A549 (cell line): ENCODE measurements around the gene FAR2. TPM values are rescaled to one million over a fixed set of nuclear protein-coding genes. Genes with fewer than 3 reads are reported as not detected.

Source experiments
- ATAC-seq, 2 experiments: fragments of 200-7000 bp in 1 of 2; fragments of >200 bp in 1 of 2; cut with Nextera tagmentation in 1 of 2; cut with Tn5 transposase in 1 of 2; 3 replicates each; pipeline versions ENCODE4 v1.8.0 to v1.9.1; 2018 to 2020; ENCODE audit warnings: mild to moderate bottlenecking in 1 of 2, moderate library complexity in 1 of 2
- CTCF ChIA-PET: fragments of 300-600 bp; sonication (Branson Sonifier 250); formaldehyde crosslinking; extraction: SDS; loops from one replicate; lab custom pipeline; 2021; ENCODE audit warnings: antibody characterized with exemption, inconsistent platforms; lab: Yijun Ruan, JAX
- POLR2A ChIA-PET: fragments of 350-600 bp; formaldehyde crosslinking; extraction: SDS; loops from one replicate; lab custom pipeline; 2021; ENCODE audit warnings: antibody characterized with exemption, inconsistent platforms; lab: Yijun Ruan, JAX
- DNase-seq, 2 experiments: peaks; one replicate each; pipeline versions ENCODE4 v3.0.0 to v3.0.0-alpha.2; 2011 to 2016; ENCODE audit warnings: low read depth in 1 of 2, low spot score in 1 of 2
- FAIRE-seq: peaks from 2 replicates; lab custom pipeline; 2011; peaks lifted over from hg19 to GRCh38; lab: Jason Lieb, UNC
- H3K27ac ChIP-seq, 2 experiments: fragments of >200 bp; sonication (Bioruptor Twin); formaldehyde crosslinking; 3 replicates each; pipeline ENCODE4 v1.5.1; 2016 to 2017
- H3K4me1 ChIP-seq: fragments of >200 bp; sonication (Bioruptor Twin); formaldehyde crosslinking; 3 replicates; pipeline ENCODE4 v1.6.1; 2016
- H3K4me2 ChIP-seq: fragments of >200 bp; sonication (Bioruptor Twin); formaldehyde crosslinking; 3 replicates; pipeline ENCODE4 v1.6.1; 2016
- H3K4me3 ChIP-seq: fragments of >200 bp; sonication (Bioruptor Twin); formaldehyde crosslinking; 3 replicates; pipeline ENCODE4 v1.5.1; 2016
- H3K9me3 ChIP-seq: fragments of >200 bp; sonication (Bioruptor Twin); formaldehyde crosslinking; 3 replicates; pipeline ENCODE4 v1.6.1; 2016
- BHLHE40 ChIP-seq: IDR thresholded peaks from 2 replicates; pipeline ENCODE4 v1.6.1; 2012; ENCODE audit warnings: low read depth, low read length, inconsistent platforms
- CBX2 ChIP-seq: fragments of 200-600 bp; sonication (generic); IDR thresholded peaks from 2 replicates; pipeline ENCODE4 v1.6.1; 2016; ENCODE audit warnings: low read depth, mild to moderate bottlenecking, borderline replicate concordance
- CHD2 ChIP-seq: fragments of 150-350 bp; IDR thresholded peaks from 2 replicates; pipeline ENCODE4 v1.6.1; 2014; ENCODE audit warnings: low read length; ENCODE audit not compliant: partially characterized antibody
- EHF ChIP-seq: fragments of 250-450 bp; sonication (Bioruptor Pico); IDR thresholded peaks from 2 replicates; pipeline ENCODE4 v1.5.0; 2020; ENCODE audit warnings: mild to moderate bottlenecking
- EHMT2 ChIP-seq: fragments of 200-600 bp; sonication (generic); IDR thresholded peaks from 2 replicates; pipeline ENCODE4 v1.6.1; 2016; ENCODE audit warnings: antibody characterized with exemption, low read depth, mild to moderate bottlenecking, moderate library complexity
- ESRRA ChIP-seq: fragments of 150-350 bp; IDR thresholded peaks from 2 replicates; pipeline ENCODE4 v1.6.1; 2014; ENCODE audit warnings: mild to moderate bottlenecking, low read length, borderline replicate concordance
- FOXS1 ChIP-seq: fragments of 250-450 bp; sonication (Bioruptor Pico); IDR thresholded peaks from 2 replicates; pipeline ENCODE4 v1.5.0; 2020; ENCODE audit warnings: mild to moderate bottlenecking, moderate library complexity
- HDAC2 ChIP-seq: fragments of 200-600 bp; sonication (generic); IDR thresholded peaks from 2 replicates; pipeline ENCODE4 v1.6.1; 2016
- HEYL ChIP-seq: fragments of 250-450 bp; sonication (Bioruptor Pico); IDR thresholded peaks from 2 replicates; pipeline ENCODE4 v1.8.0; 2021; ENCODE audit warnings: mild to moderate bottlenecking, moderate library complexity
- HOXB13 ChIP-seq: fragments of 250-450 bp; sonication (Bioruptor Pico); IDR thresholded peaks from 2 replicates; pipeline ENCODE4 v1.5.0; 2020; ENCODE audit warnings: low read depth, mild to moderate bottlenecking, moderate library complexity
- HOXB5 ChIP-seq: fragments of 250-450 bp; sonication (Bioruptor Pico); IDR thresholded peaks from 2 replicates; pipeline ENCODE4 v1.5.0; 2020; ENCODE audit warnings: mild to moderate bottlenecking, moderate library complexity
- KDM5A ChIP-seq: fragments of 200-600 bp; sonication (generic); IDR thresholded peaks from 2 replicates; pipeline ENCODE4 v1.6.1; 2016; ENCODE audit warnings: antibody characterized with exemption, mild to moderate bottlenecking
- MAFK ChIP-seq: fragments of 450-650 bp; IDR thresholded peaks from 2 replicates; pipeline ENCODE4 v1.6.1; 2014; ENCODE audit not compliant: partially characterized antibody
- MYC ChIP-seq: IDR thresholded peaks from 2 replicates; pipeline ENCODE4 v1.6.1; 2012; ENCODE audit warnings: mild to moderate bottlenecking, inconsistent platforms, low read length, improper control_type of control experiment, borderline replicate concordance
- NR3C1 ChIP-seq: fragments of >200 bp; sonication (Bioruptor Twin); formaldehyde crosslinking; IDR thresholded peaks from 3 replicates; pipeline ENCODE4 v1.6.1; 2017
- POLR2A ChIP-seq: IDR thresholded peaks from 2 replicates; pipeline ENCODE4 v1.6.1; 2012; ENCODE audit warnings: mild to moderate bottlenecking, low read length
- RAD21 ChIP-seq, 2 experiments: fragments of >200 bp in 1 of 2; sonication (Bioruptor Twin) in 1 of 2; formaldehyde crosslinking in 1 of 2; IDR thresholded peaks in 1 of 2; conservative IDR thresholded peaks in 1 of 2; 2 replicates in 1 of 2; 3 replicates in 1 of 2; pipeline ENCODE4 v1.6.1; 2012 to 2018; ENCODE audit warnings: inconsistent platforms in 1 of 2
- RARB ChIP-seq: fragments of 250-450 bp; sonication (Bioruptor Pico); IDR thresholded peaks from 2 replicates; pipeline ENCODE4 v1.8.0; 2021; ENCODE audit warnings: mild to moderate bottlenecking, moderate library complexity
- RCOR1 ChIP-seq: fragments of 150-350 bp; IDR thresholded peaks from 2 replicates; pipeline ENCODE4 v1.6.1; 2014; ENCODE audit warnings: antibody characterized with exemption, low read length, low read depth
- TFCP2L1 ChIP-seq: fragments of 250-450 bp; sonication (Bioruptor Pico); IDR thresholded peaks from 2 replicates; pipeline ENCODE4 v1.5.0; 2021; ENCODE audit warnings: mild to moderate bottlenecking
- ZNF302 ChIP-seq: fragments of 250-450 bp; sonication (Bioruptor Pico); IDR thresholded peaks from 2 replicates; pipeline ENCODE4 v1.9.0; 2021; ENCODE audit warnings: inconsistent platforms, mild to moderate bottlenecking, moderate library complexity
- WGBS: methylation state at CpG from one replicate; pipeline ENCODE4 v1.1.6; 2017; ENCODE audit errors: missing lambda C conversion rate; 5-methylcytosine and 5-hydroxymethylcytosine counted together
- polyA plus RNA-seq, 4 experiments: library from polyadenylated mRNA; depleted of rRNA in 3 of 4; stranded (reverse); fragments of >200 nt; fragmentation: RNase III in 1 of 4; extraction: RNeasy Plus Mini Kit Qiagen cat#74134 plus additional on column Dnase treatment in 1 of 4; gene quantifications; 2 replicates in 3 of 4; 3 replicates in 1 of 4; pipeline ENCODE4 v1.2.3, GENCODE V29; 2011 to 2017
- TF ChIP-seq, protein P1 (sequence below): fragments of >200 bp; sonication (Bioruptor Twin); formaldehyde crosslinking; IDR thresholded peaks from 3 replicates; pipeline ENCODE4 v1.6.1; 2016
- TF ChIP-seq, protein P2 (sequence below): fragments of 250-450 bp; sonication (Bioruptor Pico); IDR thresholded peaks from 2 replicates; pipeline ENCODE4 v1.5.0; 2021; ENCODE audit warnings: mild to moderate bottlenecking, moderate library complexity, borderline replicate concordance
- TF ChIP-seq, protein P3 (sequence below): IDR thresholded peaks from 2 replicates; pipeline ENCODE4 v1.6.1; 2012
- TF ChIP-seq, protein P4 (sequence below): fragments of >200 bp; sonication (Bioruptor Twin); formaldehyde crosslinking; IDR thresholded peaks from 2 replicates; pipeline ENCODE4 v1.6.1; 2016

FAR2 gene
- polyA plus RNA-seq, 2 of the 4 experiments (the other 2 are of a cell fraction): 0.06 TPM; not detected in 1

DNA sequence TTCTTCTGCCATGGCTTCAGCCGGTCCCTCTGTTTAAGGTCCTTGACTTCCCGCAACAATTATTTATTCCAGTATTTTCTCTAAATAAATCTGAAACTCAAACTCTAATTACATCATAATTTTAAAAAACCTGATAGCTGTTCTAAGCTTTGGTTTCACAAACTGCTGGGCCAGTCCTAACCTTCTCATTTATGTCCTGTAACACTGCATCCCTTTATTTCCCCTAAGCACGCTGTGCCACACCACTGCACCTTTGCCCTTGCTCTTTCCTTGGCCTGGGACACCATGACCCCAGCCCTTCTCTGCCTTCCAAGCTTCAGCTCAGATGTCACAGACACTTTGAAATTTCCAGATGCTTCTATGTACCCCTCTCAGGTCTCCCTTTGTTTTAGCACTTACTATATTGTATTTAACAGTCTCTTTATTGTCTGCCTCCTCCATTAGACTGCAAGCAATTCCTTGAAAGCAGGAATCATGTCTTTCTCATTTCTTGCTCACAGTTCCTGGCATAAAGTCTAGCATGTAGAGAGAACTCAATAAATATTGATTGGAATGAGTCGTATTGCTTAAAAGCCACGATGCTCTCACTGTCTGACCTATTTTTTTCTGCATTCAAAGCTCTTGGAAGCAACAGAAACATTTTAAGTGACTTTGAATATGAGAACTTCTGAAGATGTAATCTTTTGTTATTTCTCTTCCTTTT lies 120.8 kb downstream of the FAR2 start:
- Histone ChIP-seq H3K27ac (no peak overlapping the region), H3K4me3 (no peak overlapping the region), H3K4me2 (no peak overlapping the region), H3K4me1 (no peaks in the 10 kb centered on the region), H3K9me3 (no peaks in the 10 kb centered on the region)
- DNase-seq (no peak), ATAC-seq (no peak), FAIRE-seq (no peak)
- 40% methylated on average over 5 of the region's 5 CpGs for WGBS
- TF ChIP-seq ESRRA (no peak), HEYL (CRISPR knock-in tag) (no peak), EHMT2 (no peak), HOXB13 (CRISPR knock-in tag) (no peak), KDM5A (no peak), MYC (no peak), BHLHE40 (no peak), HOXB5 (CRISPR knock-in tag) (no peak), RAD21 (conservative IDR thresholded peaks at IDR 0.05 in 1 of 2, IDR thresholded peaks at IDR 0.05 in 1 of 2) (no peak), MAFK (no peak), RCOR1 (no peak), CHD2 (no peak), NR3C1 (no peak), EHF (no peak)
- TF ChIP-seq, protein P1, sequence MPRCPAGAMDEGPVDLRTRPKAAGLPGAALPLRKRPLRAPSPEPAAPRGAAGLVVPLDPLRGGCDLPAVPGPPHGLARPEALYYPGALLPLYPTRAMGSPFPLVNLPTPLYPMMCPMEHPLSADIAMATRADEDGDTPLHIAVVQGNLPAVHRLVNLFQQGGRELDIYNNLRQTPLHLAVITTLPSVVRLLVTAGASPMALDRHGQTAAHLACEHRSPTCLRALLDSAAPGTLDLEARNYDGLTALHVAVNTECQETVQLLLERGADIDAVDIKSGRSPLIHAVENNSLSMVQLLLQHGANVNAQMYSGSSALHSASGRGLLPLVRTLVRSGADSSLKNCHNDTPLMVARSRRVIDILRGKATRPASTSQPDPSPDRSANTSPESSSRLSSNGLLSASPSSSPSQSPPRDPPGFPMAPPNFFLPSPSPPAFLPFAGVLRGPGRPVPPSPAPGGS: no peak
- TF ChIP-seq, protein P2, sequence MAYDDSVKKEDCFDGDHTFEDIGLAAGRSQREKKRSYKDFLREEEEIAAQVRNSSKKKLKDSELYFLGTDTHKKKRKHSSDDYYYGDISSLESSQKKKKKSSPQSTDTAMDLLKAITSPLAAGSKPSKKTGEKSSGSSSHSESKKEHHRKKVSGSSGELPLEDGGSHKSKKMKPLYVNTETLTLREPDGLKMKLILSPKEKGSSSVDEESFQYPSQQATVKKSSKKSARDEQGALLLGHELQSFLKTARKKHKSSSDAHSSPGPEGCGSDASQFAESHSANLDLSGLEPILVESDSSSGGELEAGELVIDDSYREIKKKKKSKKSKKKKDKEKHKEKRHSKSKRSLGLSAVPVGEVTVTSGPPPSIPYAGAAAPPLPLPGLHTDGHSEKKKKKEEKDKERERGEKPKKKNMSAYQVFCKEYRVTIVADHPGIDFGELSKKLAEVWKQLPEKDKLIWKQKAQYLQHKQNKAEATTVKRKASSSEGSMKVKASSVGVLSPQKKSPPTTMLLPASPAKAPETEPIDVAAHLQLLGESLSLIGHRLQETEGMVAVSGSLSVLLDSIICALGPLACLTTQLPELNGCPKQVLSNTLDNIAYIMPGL (CRISPR knock-in tag): no peak
- TF ChIP-seq, protein P3, sequence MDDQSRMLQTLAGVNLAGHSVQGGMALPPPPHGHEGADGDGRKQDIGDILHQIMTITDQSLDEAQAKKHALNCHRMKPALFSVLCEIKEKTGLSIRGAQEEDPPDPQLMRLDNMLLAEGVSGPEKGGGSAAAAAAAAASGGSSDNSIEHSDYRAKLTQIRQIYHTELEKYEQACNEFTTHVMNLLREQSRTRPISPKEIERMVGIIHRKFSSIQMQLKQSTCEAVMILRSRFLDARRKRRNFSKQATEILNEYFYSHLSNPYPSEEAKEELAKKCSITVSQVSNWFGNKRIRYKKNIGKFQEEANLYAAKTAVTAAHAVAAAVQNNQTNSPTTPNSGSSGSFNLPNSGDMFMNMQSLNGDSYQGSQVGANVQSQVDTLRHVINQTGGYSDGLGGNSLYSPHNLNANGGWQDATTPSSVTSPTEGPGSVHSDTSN: no peak
- ChIA-PET POLR2A (no interaction called here), CTCF (no interaction called here)

DNA sequence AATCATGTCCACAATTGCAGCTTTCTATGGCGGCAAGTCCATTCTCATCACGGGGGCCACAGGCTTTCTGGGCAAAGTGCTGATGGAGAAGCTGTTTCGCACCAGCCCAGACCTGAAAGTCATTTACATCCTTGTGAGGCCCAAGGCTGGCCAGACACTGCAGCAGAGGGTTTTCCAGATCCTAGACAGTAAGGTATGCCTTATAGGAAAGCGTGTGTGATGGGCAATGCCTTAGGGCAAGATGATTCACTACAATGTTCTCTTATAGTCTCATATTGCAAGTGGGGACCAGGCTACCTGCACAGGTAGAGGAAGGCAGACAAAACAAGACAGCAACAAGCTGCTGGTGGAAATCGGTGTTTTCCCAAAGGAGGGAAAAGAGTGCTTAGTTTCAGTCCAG lies 121.4 kb downstream of the FAR2 start:
- CTCF ChIA-PET: no interaction called here
- POLR2A ChIA-PET: no interaction called here
- no peak overlapping the region for H3K4me2 ChIP-seq
- TF ChIP-seq HDAC2 (no peak), ZNF302 (CRISPR knock-in tag) (no peak), CBX2 (no peak), TFCP2L1 (CRISPR knock-in tag) (no peak), RARB (no peak), FOXS1 (no peak), HOXB5 (CRISPR knock-in tag) (no peak), POLR2A (no peak), EHF (no peak)
- TF ChIP-seq, protein P3: no peak
- TF ChIP-seq, protein P4, sequence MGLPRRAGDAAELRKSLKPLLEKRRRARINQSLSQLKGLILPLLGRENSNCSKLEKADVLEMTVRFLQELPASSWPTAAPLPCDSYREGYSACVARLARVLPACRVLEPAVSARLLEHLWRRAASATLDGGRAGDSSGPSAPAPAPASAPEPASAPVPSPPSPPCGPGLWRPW: no peak
- TF ChIP-seq, all 56 proteins: peak for 0
- FAIRE-seq: no peak
- H3K4me3 ChIP-seq: no peak overlapping the region
- H3K4me1 ChIP-seq: no peaks in the 10 kb centered on the region
- no peak for ATAC-seq
- 16% methylated on average over 5 of the region's 5 CpGs for WGBS
- no peak for DNase-seq
- no peak overlapping the region for H3K27ac ChIP-seq
- H3K9me3 ChIP-seq: no peaks in the 10 kb centered on the region
